ENCODE results near the gene CLDN2. TPM values are rescaled to one million over a fixed set of nuclear protein-coding genes. Genes with fewer than 3 reads are reported as not detected.

CLDN2 gene
- total and polyA plus RNA-seq, 2 of the 13 experiments (the other 11 are each of a cell fraction or from before 2014, with no cell fraction given): 1.3 to 1.5 TPM

DNA sequence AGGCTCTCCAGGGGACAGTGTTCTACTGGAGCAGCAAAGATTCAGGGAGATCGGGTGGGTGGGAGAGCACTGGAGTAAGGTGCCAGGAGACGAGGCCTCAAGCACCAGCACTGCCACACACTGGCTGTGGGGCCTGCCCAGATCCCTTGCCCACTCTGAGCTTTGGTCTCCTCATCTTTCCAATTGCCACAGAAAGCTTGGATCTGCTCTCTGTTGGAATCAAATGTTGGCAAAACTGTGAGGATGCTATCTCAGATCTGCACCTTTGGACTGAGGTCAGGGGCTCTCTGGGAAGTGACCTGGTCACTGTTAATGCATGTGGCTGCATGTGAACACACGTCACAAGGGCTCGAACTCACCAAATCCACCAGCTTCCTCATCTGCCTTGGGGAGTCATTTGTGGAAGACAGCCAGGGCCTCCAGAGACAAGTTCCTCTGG lies 18.4 kb upstream of the CLDN2 start (continued):
- TF ChIP-seq CBFB (CRISPR knock-in tag; IDR thresholded peaks at IDR 0.05): no peak
- no peak for TF ChIP-seq ZNF776 (CRISPR knock-in tag; IDR thresholded peaks at IDR 0.05)
- TF ChIP-seq, protein P1, sequence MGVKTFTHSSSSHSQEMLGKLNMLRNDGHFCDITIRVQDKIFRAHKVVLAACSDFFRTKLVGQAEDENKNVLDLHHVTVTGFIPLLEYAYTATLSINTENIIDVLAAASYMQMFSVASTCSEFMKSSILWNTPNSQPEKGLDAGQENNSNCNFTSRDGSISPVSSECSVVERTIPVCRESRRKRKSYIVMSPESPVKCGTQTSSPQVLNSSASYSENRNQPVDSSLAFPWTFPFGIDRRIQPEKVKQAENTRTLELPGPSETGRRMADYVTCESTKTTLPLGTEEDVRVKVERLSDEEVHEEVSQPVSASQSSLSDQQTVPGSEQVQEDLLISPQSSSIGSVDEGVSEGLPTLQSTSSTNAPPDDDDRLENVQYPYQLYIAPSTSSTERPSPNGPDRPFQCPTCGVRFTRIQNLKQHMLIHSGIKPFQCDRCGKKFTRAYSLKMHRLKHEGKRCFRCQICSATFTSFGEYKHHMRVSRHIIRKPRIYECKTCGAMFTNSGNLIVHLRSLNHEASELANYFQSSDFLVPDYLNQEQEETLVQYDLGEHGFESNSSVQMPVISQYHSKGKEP (CRISPR knock-in tag; IDR thresholded peaks at IDR 0.05): no peak
- TF ChIP-seq, protein P2, sequence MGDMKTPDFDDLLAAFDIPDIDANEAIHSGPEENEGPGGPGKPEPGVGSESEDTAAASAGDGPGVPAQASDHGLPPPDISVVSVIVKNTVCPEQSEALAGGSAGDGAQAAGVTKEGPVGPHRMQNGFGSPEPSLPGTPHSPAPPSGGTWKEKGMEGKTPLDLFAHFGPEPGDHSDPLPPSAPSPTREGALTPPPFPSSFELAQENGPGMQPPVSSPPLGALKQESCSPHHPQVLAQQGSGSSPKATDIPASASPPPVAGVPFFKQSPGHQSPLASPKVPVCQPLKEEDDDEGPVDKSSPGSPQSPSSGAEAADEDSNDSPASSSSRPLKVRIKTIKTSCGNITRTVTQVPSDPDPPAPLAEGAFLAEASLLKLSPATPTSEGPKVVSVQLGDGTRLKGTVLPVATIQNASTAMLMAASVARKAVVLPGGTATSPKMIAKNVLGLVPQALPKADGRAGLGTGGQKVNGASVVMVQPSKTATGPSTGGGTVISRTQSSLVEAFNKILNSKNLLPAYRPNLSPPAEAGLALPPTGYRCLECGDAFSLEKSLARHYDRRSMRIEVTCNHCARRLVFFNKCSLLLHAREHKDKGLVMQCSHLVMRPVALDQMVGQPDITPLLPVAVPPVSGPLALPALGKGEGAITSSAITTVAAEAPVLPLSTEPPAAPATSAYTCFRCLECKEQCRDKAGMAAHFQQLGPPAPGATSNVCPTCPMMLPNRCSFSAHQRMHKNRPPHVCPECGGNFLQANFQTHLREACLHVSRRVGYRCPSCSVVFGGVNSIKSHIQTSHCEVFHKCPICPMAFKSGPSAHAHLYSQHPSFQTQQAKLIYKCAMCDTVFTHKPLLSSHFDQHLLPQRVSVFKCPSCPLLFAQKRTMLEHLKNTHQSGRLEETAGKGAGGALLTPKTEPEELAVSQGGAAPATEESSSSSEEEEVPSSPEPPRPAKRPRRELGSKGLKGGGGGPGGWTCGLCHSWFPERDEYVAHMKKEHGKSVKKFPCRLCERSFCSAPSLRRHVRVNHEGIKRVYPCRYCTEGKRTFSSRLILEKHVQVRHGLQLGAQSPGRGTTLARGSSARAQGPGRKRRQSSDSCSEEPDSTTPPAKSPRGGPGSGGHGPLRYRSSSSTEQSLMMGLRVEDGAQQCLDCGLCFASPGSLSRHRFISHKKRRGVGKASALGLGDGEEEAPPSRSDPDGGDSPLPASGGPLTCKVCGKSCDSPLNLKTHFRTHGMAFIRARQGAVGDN (CRISPR knock-in tag; IDR thresholded peaks at IDR 0.05): peak; percentile 40; the same call in 1 of the 2 replicates
- TF ChIP-seq HDAC2 (CRISPR knock-in tag; IDR thresholded peaks at IDR 0.05): no peak
- 0 out of 2 replicates have a peak, but pooled peaks have one; percentile 35 for TF ChIP-seq ZNF543 (CRISPR knock-in tag; IDR thresholded peaks at IDR 0.05)
- no peak for TF ChIP-seq PHF8 (CRISPR knock-in tag; IDR thresholded peaks at IDR 0.05)
- peak; percentile 3; the same call in 1 of the 2 replicates for TF ChIP-seq NR2F6 (IDR thresholded peaks at IDR 0.05)
- no peak for TF ChIP-seq NR2F6 (CRISPR knock-in tag; IDR thresholded peaks at IDR 0.05)
- TF ChIP-seq ISX (CRISPR knock-in tag; conservative IDR thresholded peaks at IDR 0.05): no peak
- TF ChIP-seq ZNF850 (CRISPR knock-in tag; conservative IDR thresholded peaks at IDR 0.05): no peak
- TF ChIP-seq ZNF552 (CRISPR knock-in tag; IDR thresholded peaks at IDR 0.05; ENCODE audit: borderline replicate concordance): no peak

Data from HepG2 (cell line).